Epithelial cell of esophagus (primary cell): ENCODE results near the gene RNF19B.

Experiments
- DNase-seq: peaks from one replicate; pipeline ENCODE4 v3.0.0; 2010; ENCODE audit warnings: low read depth
- H3K4me3 ChIP-seq: 2 replicates; pipeline ENCODE4 v1.5.1; 2011; ENCODE audit warnings: mild to moderate bottlenecking, low read length, control low read depth
- TF ChIP-seq, protein P1 (sequence below): IDR thresholded peaks from 2 replicates; pipeline ENCODE4 v1.5.1; 2011; ENCODE audit warnings: low read depth, mild to moderate bottlenecking, low read length, control low read depth, inconsistent platforms; ENCODE audit not compliant: insufficient read depth; ENCODE audit errors: missing control alignments

Gene RNF19B

DNA sequence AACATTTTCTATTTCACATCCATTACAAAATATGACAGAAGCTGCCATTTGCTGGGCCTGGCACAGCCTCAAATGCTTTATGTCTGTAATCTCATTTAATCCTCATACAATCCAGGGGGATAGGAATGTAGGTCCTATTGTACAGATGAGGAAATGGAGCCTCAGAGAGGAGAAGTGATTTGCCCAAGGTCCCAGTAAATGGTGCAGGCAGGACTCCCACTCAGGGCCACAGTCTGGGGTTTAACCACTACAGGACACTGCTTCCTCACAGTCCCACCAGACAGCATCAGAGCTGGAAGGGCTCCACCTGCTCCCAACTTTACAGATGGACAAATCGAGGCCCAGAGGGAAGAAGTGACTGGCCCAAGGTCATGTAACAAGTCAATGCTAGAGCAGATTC is 20.6 kb upstream of the RNF19B start:
- no peak overlapping the region for H3K4me3 ChIP-seq
- DNase-seq = no peak
- TF ChIP-seq, protein P1, sequence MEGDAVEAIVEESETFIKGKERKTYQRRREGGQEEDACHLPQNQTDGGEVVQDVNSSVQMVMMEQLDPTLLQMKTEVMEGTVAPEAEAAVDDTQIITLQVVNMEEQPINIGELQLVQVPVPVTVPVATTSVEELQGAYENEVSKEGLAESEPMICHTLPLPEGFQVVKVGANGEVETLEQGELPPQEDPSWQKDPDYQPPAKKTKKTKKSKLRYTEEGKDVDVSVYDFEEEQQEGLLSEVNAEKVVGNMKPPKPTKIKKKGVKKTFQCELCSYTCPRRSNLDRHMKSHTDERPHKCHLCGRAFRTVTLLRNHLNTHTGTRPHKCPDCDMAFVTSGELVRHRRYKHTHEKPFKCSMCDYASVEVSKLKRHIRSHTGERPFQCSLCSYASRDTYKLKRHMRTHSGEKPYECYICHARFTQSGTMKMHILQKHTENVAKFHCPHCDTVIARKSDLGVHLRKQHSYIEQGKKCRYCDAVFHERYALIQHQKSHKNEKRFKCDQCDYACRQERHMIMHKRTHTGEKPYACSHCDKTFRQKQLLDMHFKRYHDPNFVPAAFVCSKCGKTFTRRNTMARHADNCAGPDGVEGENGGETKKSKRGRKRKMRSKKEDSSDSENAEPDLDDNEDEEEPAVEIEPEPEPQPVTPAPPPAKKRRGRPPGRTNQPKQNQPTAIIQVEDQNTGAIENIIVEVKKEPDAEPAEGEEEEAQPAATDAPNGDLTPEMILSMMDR = no peak

DNA sequence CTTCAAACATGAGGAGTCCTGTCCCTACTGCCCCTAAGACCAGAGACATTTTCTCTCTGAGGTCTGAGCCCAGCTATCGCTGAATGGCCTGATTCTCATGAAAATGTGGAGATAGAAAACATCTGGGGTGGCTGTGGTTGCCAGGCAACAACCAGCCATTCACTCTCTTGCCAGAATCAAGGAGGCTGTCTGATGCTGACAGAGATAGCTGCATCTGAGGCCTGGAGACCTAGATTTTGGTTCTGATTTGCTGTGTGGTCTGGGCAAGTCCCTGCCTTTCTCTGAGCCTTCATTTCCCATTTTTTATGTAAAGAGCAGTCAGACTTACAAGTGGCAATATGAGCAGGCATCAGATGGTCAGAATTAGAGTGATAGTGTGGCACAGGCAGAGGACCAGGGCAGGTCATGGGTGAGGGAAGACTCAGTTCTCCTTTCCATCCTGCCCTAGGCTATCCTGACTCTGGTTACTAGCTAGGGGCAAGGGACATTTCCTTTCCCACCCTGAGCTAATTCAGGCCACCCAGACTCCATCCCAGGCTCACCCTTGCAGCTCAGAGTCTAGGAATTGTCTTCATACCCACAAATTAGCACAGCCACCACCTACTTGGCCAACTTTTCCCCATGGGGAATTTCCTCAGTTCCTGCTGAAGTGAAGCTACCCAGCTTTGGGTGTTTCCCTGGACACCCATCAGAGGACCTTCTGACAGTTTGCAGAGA is 20.0 kb upstream of the RNF19B start:
- TF ChIP-seq, protein P1 = no peak
- no peak overlapping the region for H3K4me3 ChIP-seq
- no peak for DNase-seq

DNA sequence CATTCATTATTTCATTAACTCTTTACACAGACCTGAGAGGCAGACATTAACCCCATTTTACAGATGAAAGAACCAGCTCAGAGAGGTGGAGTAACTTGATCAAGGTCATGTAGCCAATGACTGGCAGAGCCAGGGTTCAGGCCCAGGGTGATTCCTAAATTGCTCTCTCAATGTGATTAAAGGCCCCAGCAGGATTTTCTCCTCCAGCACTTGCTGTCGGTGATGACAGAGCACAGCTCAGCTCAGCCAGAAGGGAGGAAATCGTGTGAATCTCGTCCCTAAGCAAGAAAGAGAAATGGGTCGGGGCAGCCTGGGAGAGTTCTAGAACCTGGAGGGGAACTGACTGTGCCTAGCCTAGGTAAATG is 19.5 kb upstream of the RNF19B start:
- DNase-seq = no peak
- TF ChIP-seq, protein P1 = no peak

DNA sequence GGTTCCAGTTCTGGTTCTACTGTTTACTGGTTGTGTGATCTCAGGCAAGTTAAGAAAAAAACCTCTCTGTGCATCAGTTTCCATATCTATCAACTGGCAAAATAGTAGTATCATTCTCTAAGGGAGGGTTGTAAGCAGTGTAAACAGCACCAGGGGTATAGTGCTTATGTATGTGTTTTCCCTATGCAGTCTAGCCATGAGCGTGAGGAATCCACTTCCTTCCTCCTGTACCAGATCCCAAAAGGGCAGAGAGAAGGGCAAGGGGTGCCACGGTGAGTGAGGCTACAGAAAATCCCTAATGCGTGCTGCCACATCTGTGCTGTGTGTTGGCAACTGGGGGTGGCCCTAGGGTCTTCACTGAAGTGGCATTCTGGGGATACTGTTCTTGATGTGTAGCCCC is 18.4 kb upstream of the RNF19B start:
- no peak for DNase-seq
- TF ChIP-seq, protein P1 = no peak

More for the DNA sequence above, 19.5 kb upstream of the RNF19B start:
- H3K4me3 ChIP-seq = no peak overlapping the region

DNA sequence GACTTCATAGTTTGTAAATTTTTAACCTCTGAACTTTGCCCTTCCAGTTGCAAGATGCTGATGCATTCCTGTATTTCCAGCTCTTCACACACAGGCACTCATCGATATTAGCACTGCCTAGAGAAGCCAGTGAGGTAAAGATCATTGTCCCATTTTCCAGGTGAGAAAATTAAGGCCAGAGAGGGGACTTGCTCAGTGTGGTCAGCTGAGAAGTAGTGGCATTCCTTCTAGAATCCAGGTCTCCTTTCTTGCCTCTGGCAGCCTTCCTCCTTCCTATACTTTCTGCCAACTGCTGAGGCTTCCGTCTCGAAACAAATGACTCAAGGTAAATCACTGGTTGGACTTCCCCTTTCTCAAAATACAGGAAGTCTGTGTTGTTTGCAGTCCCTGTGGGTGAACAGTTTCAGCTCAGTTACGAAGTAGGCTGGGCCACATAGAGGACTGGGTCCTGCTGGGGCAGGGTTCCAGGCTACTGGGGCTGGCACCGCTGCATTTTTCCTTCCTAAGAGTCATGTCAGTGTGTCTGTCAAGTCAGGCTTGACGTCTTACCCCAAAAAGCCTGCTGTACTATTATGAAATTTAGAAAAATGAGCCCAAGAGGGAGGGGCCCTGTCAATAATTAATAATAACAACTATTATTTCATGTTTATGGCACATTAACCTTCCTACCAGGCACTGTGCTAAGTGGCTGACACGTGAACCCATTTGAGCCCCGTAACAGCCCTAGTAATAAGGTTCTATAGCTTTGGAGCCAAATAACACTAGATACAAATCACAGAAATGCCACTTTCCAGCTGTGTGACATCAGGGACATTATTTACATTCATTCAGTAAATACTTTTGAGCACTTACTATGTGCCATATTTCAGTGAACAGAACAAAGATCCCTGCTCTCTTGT is 16.6 kb upstream of the RNF19B start:
- peak; percentile 97 for DNase-seq
- no peak overlapping the region for H3K4me3 ChIP-seq
- TF ChIP-seq, protein P1 = no peak

More for the DNA sequence above, 18.4 kb upstream of the RNF19B start:
- H3K4me3 ChIP-seq = no peak overlapping the region

DNA sequence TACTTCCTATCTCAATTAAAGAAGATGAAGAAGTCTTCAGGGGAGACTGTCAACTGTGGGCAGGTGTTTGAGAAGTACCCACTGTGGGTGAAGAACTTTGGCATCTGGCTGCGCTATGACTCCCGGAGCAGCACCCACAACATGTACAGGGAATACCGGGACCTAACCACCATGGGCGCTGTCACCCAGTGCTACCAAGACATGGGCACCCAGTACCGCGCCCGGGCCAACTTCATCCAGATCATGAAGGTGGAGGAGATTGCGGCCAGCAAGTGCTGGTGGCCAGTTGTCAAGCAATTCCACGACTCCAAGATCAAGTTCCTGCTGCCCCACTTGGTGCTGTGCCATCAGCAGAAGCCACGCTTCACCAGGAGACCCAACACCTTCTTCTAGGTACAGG is 15.5 kb upstream of the RNF19B start:
- no peak overlapping the region for H3K4me3 ChIP-seq
- TF ChIP-seq, protein P1 = no peak

More for the DNA sequence above, 15.5 kb upstream of the RNF19B start:
- DNase-seq = no peak
